B cell (primary cell): ENCODE data around the gene RAD9B.

Source experiments
- CTCF ChIP-seq: fragments of 200-600 bp; IDR thresholded peaks from one replicate; pipeline ENCODE4 v1.8.0; 2022; ENCODE audit warnings: antibody characterized with exemption, mild to moderate bottlenecking
- EZH2 ChIP-seq: IDR thresholded peaks from 2 replicates; pipeline ENCODE4 v1.6.1; 2012; ENCODE audit warnings: borderline replicate concordance, low read depth, mild to moderate bottlenecking, moderate library complexity, low read length; ENCODE audit not compliant: insufficient read depth, poor library complexity, severe bottlenecking

DNA sequence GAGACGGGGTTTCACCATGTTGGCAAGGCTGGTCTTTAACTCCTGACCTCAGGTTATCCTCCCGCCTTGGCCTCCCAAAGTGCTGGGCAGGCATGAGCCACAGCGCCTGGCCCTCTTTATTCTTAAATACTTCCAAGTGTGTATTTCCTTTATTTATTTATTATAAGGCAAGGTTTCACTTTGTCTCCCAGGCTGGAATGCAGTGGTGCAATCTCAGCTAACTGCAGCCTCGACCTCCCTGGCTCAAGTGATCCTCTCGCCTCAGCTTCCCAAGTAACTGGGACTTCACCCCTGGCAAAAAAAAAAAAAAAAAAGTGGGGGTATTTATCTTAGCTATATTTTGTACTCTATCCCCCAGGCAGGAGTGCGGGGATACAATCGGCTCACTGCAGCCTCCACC lies 26.7 kb upstream of the RAD9B start:
- TF ChIP-seq CTCF, result no peak
- TF ChIP-seq EZH2, result no peak
